ENCODE measurements around the gene PADI1.

Gene PADI1, protein sequence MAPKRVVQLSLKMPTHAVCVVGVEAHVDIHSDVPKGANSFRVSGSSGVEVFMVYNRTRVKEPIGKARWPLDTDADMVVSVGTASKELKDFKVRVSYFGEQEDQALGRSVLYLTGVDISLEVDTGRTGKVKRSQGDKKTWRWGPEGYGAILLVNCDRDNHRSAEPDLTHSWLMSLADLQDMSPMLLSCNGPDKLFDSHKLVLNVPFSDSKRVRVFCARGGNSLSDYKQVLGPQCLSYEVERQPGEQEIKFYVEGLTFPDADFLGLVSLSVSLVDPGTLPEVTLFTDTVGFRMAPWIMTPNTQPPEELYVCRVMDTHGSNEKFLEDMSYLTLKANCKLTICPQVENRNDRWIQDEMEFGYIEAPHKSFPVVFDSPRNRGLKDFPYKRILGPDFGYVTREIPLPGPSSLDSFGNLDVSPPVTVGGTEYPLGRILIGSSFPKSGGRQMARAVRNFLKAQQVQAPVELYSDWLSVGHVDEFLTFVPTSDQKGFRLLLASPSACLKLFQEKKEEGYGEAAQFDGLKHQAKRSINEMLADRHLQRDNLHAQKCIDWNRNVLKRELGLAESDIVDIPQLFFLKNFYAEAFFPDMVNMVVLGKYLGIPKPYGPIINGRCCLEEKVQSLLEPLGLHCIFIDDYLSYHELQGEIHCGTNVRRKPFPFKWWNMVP

DNA sequence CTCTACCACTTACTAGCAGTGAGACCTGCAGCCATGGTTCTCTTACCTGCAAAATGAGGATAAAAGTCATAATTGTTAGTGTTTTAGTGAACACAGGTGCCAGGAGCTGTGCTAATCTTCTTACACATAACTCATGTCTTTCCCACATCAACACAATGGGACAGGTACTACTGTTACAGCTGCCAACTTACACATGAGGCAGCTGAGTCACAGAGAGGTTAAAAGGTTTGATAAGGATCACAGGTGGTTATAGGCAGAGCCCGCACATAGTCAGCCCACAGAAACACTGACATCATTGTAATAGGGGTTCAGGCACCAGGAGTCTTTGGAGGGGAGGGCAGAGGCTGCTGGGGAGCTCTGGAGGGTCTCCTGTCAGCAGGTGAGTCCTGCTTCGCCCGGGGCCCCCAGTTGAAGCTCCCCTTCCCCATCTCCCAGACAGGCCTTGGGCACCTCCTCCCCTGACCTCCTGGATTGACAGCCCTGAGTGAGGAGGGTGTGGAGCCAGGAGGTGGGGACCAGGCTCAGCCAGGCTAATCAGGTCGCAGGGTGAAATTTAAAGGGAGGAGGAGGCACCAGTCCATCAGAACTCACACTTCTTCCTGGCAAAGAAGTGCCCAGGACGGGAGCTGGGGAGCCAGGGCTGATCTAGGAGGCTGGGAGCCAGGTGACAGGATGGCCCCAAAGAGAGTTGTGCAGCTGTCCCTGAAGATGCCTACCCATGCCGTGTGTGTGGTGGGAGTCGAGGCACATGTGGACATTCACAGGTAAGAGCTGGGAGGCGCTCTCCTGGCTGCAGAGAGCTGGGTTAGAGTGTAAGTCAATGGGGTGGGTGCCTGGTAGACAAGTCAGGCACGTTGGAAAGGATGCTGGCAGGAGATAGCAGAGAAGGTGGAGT is at the start of gene PADI1:
PADI1 (plus strand) TSS at position 583 of the 895 bp plus-strand sequence; CDS start at position 673, 90 bp downstream.
- no peak for DNase-seq

DNA sequence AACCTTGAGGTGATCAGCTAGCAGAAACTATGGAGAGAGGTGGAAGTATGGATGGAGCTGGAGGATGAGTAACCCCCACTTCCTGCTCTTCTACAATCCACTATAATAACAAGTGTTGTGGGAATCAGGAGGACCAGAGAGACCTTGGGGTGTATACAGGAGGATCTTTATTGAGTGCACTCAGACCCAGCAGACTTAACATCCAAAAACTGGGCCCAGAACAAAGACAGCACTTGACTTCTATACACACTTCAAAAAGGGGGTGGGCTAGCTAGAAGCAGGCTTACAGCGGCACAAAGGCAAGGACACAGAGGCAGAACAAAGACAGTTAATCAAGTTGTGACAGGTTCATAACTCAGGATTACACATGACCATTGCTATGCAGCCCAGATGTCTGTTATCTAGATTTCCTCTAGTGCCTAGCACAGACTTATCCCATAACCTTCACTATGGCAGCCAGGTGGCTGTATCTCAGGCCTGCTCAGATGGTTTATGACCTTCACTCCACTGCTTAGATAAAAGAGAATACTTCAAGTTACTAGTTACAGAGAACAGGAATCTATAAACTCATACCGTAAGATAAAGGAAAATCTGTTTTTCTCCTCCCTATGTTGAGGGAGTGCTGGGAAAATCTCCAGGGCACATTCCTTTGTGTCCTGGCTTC is 49.5 kb upstream of the PADI1 start:
- no peak for DNase-seq

DNA sequence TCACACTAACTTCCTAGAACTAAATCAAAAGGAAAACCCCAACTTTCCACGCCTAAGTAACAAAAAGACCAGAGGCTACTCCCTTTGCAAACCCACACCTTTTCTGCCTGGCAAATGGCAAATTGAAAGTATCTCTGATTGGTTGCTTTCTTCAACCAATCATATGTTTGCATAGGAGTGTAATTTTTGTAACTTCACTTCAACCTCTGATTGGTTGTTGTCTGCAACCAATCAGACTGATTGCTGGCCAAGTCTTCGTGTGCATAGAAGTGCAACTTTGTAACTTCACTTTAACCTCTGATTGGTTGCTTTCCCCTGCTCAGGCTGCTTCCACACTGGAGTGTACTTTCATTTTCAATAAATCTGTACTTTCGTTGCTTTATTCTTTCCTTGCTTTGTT is 48.8 kb upstream of the PADI1 start:
- DNase-seq: no peak

DNA sequence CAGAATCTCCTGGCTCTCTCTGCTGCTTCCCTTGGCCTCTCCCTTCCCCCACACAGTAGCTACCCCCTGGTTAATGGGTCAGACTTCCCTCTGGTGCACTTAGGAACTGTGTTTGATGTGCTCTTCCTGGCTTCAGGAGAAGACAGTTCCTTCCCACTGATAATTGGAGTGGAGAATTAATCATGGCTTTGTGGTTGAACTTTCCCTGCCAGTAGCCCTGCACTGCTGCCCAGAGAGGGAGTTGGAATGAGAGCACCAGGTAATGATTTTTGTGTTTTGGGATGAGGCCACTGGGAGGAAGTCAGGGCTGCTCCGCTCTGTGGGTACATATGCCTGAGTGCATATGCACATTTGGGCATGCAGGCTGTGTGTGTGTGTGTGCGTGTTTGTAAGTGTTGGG is 46.0 kb upstream of the PADI1 start:
- DNase-seq: no peak

DNA sequence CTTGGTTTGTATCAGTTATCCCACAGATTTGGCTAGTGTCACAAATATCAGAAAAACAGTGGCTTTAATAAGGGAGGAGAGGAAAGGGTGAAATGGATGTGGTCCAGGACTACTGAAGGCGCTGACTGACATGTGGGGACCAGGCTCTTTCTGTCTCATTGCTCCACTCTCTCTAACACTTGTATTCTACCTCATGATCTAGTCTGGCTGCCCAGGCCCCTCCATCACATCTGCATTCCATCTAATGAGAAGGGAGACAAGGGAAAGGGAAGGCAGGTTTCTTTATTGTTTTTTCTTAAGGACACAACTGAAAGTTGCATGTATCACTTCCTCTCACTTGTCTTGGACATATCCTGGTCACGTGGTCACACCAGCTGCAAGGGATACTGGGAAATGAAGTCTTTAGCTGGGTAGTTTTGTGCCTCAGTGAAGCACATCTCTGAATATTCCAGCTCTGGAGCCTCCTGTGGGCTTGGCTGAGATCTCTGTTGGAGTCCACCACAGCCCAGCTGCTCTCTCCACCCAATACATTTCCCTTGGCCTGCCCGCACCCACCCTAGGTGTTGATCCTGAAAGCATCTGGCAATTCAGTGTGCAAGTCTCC is 43.7 kb upstream of the PADI1 start:
- no peak for DNase-seq

DNA sequence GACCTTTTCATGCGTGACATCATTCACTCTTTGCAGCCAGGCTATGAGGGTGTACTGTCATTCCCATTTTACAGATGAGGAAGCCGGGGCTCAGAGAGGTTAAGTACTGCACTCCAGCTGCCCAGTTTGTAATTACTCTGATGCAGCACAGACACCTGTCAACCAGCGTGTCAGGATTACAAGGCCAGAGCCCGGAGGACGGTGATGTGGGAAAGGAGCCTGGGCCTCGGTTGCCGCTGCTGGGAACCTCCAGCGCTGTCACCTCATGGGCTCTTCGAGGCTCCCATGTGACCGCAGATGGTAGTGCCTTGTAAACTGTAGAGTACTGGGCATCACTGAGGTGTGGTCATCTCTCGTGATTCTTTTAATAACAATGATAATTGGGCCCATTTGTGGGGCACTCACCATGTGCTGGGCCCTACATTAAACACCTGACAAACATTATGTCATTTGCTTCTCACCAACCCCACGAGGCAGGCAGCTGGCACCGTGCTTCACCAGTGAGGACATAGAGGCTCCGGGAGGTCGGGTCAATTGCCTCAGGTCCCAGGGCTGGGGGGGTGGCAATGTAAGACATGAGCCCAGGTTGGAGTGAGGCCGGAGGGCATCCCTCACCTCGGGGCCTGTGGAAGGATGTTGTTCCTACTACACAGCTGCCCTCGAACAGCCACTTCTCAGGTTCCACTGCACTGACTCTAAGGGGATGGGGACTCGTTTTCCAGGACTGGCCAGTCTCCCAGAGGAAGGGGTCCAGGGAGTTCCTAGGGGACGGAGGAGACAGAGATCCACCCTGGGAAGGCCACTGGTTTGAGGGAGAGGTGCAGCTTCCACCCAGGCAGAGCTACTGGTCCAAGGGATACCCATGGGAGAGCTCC is 42.8 kb upstream of the PADI1 start:
- DNase-seq: no peak

DNA sequence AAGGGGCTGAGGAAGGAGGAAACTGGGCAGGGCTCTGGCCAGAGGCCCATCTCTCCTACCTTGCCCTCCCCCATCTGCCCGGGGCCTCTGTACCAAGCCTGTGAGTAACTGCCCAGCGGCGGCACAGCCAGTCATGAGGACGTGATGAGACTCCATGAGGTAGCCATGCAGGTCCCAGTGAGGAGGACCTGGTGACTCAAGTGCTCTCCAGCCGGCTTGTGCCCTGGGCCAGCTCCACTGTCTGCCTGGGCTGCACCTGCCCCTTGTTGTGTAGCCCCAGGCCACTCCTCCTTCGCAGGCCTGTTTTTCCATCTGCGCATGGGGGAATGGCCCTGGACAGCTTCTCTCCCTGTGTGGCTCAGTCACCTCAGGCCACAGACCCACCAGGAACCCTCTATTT is 42.0 kb upstream of the PADI1 start:
- no peak for DNase-seq

DNA sequence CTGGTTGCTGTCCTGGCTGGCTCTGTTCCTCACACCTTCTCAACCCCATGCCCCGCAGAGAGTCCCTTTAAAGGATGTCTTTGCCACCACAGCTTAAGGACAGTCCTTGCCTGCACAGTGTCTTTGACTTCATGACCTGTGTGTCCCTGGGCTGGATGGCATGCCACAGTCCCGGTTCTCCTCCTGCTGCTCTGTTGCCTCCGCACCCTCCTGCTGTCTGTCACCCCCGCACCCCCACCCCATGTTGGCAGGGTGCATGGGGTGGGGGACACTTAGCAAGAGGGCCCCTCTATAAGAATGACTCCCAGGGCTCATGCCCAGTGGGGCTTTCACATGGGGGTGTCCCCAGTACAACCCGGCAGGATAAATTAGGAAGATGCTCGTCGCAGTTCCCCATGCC is 41.6 kb upstream of the PADI1 start:
- no peak for DNase-seq

DNA sequence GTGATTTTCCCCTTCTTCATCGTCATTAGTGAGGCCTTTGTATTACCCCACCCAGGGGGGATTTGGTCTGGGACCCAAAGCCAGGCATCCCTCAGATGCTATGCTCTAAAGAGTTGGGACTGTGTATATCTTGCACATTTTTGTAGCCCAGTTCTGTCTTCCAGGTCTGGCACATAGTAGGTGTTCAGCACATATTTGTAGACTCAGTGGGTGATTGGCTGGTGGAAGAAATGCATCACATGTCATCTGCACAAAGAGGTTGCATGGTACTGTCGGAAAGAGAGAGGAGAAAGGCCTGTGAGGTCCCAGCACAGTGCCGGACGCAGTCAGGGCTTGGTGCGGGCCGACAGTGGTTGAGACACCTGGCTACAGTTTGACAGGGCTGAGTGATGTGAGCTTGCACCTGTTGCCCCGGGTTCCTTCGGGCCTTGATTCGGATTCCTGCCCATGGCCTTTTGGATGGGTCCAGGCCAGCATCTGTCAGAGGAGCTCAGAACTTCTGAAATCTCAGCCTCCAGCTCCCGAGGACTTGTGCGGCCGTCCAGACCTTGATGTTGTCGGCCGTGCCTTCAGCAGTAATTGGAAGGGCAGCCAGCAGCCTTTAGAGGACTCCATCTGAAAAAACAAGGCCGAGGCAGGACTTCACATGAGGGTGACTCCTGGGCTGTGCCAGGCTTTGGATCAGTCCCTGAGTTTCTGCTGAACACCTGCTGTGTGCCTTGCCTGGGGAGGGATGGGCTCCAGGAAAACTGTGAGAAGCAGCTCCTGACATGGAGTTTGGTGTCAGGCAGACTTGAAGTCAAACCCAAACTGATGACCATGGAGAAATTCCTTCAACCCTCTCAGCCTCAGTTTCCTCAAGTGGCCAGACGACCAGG is 40.9 kb upstream of the PADI1 start:
- no peak for DNase-seq

DNA sequence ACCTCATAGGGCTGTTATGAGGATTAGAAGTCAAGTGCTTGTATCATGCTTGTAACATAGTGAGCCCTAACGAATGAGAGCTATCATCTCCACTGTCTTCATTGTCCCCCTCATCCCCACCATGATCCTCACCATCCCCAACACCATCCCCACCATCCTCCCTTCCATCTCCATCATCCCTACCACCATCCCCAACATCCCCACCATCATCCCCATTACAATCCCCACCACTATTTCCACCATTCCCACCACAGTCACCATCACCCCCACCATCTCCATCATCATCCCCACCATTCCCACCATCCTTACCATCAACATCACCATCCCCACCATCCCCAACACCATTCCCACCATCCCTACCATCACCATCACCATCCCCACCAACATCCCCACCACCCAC is 39.1 kb upstream of the PADI1 start:
- no peak for DNase-seq

DNA sequence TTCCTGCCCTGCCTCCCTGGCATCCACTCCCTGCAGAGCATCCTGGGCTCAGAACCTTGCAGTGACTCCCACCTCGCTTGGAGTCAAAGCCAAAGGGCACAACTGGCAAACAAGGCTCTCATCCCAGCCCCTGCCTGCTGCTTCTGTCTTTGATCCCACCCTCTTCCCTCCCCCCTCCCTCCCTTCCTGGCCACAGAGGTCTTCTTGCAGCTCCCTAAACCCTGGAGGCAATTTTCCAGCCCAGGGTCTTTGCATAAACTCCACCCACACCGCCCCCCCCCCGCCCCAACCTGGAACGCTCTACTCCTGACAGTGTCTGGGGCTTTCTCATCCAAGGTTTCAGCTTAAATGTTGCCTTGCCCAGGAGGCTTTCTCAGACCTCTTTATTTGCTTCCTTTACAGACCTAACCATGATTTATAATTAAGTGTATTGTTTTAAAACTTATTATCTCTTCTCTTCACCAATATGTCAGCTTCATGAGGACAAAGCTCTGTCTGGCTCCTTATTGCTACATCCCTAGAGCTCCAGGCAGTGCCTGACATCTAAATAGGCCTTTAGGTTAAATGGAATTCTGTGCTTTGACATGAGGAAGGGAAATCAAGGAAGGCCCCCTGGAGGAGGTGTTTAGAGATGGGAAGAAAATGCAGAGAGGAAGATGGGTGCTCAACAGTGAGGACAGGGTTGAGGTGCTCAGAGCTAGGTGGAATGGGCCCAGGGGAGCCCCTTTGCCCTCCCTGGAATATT is 37.7 kb upstream of the PADI1 start:
- no peak for DNase-seq

DNA sequence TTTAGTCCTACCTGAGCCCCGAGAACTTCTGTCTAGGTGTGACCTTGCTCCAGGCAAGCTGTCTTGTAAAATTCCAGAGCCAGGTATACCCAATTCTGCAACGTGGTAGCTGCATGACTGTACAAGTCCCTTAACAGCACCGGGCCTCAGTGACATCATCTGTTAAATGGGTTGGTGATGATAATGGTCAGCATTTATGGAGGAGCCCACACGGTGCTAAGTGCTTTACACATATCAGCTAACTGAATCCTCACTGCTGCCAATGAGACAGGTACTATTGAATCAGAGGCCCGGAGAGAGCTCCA is 37.2 kb upstream of the PADI1 start:
- no peak for DNase-seq

DNA sequence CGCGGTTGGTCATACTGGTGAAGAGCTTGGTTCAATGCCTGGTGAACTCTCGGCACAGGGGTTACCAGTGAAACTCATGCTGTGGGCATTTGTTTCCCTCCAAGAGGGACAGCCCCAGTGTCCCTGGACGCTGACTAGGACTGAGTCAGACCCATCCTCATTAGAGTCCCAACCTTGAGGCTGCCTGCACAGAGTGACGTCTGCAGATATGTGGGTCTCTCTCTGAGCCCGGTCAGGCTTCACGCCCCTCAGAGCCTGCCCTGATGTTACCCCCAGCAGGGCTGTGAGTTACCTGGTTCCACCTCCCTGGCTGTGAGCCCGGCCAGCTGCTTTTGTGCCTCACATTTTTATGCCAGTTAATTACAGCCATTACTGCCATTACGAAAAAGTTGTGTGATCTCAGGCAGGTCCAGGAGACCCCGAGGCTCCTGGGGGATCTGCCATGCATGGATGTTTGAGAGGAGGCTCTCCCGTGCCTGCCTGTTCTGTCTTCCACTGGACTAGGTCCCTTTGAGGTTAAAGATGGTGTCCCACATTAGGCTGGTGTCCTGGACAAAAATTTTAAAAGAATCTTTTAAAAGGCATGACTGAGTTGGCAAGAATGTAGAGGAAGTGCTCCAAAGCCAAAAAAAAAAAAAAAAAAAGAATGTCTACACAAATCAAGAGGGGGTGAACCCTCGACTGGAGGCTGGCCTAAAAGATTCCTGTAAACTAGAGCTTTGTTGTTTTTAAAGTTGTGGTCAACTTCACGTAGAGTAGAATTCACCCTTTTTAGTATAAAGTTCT is 36.6 kb upstream of the PADI1 start:
- no peak for DNase-seq

DNA sequence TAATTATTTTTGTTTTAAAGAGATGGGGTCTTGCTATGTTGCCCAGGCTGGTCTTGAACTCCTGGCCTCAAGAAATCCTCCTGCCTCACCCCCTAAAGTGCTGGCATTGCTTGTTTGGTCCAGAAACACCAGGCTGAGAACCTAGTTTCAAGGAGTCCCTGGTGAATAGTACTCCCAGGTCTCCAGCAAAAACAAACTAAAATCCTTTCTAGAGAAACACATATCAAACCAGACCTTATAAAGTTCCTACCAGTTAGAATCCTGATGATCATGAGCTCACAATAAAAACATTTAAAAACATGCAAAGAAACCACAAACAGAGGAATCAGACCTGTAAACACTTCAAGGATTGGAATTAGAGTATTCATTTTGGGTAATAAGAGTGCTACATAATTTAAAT is 34.4 kb upstream of the PADI1 start:
- DNase-seq: no peak

DNA sequence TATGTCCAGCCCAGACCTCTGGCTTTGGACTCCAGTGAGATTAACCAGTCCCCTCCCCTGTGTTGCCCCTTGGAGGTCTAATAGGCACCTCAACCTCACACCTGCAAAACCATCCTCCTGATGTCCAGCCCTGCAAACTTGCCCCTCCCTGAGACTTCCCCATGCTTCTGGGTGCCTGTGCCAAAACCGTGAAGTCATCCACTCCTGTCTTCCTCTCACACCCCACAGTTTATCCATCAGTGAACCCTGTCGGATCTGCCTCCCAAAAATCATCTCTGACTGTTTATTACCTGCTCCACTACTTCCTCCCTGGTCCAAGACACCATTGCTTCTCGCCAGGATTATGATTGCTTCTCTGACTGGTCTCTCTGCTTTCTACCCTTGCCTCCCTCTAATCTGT is 31.7 kb upstream of the PADI1 start:
- DNase-seq: no peak

DNA sequence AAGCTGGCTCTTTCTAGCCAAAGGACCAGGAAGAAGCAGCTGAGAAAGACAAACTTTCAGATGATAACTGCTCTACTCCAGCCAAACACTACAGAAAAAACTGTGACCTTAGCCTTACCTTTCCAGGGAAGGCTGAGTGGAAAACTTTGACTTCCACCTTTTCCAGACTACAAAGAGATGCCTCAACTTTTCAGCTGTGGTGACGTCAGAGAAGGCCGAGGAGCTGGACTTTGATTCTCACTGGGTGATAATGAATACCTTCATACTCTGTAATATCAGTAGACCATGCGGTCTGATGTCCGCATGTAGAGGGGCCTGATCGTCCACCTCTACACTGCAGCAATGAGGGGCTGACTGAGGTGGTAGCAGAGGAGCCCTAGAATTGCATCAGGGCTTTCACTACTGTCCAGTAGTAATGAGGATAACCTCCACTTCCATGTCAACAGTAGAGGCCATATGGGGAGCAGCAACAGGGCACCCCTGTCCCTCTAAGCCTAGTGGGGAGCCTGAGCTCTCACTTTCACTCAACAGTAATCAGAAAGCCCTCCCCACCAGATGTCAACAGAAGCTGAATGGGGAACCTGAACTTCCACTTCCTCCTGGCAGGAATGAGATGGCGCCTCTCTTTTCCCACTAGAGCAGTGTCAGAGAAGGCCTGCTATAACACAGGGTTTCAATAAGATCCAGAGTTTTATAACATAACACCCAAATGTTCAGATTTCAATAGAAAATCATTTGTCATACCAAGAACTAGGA is 28.4 kb upstream of the PADI1 start:
- DNase-seq: no peak

DNA sequence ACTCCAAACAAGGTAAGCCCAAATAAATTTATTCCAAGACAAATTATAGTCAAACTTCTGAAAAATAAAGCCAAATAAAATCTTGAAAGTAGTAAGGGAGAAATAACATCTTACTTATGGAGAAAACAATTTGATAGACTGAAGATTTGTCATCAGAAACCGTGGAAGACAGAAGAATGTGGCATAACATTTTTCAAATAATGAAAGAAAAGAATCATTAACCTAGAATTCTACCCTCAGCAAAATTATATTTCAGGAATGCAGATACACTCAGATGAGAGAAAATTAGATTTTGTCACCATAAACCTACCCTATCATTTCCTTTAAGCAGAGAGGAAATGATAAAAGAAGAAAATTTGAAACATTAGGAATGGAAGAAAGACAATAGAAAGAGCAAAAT is 27.3 kb upstream of the PADI1 start:
- no peak for DNase-seq

DNA sequence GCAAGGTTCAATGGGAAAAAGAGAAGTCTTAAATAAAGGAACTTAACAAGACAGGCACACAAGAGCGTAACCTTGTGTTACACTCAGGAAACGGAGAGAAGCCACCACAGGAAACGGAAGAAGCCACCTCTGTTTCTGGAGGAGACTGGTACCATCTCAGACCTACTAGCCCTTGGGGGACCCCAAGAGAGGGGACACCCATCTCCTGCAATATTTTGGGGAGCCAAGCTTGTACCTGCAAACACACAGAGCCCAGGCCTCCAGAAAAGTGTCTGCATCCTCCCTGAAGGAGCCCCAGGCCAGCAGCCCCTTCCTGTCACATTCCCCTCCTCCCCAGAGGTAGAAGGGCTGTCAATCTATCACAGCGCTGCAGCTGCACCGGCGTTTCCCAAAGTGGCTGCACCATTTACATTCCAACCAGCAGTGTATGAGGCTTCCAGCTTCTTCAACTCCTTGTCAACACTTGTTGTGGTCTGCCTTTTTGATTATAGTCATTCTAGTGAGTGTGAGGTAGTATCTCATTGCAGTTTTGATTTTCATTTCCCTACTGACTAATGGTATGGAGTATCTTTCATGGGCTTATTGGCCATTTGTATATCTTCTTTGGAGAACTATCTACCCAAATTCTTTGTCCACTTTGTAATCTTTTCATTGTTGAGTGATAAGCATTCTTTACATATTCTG is 23.0 kb upstream of the PADI1 start:
- DNase-seq: no peak
